CD4-positive, alpha-beta T cell treated with Interleukin-15 for 1 hour (primary cell): ENCODE measurements around the gene GSG1L.
A peak's percentile ranks its signal among the peaks of the same experiment; 100 is the strongest.
"Not testable (repeated sequence)": the region's sequence is repeated elsewhere in the genome, so short reads cannot be mapped to it uniquely, and the experiment has no call there.

Experiments
- DNase-seq: peaks from one replicate; pipeline ENCODE4 v3.0.0-alpha.2; 2020

The GSG1L gene

DNA sequence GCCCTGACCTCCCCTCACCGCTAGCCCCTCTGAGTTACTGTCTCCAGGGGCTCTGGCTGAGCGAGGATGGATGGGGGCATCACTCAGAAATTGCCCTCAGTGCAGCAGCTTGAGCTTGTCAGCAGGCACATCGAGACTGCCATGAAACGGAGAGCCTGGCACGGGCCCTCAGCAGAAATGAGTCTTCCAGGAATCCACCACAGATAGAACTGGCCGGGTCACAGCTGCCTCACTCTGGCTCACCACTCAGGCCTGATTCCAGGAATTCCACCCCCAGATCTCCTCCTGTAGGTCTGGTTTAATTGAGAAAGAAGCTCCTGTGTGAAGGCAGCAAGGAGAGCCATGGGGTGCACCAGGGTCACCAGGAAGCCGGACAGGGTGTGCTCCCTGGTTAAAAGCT, 85.5 kb downstream of the GSG1L start:
- no peak for DNase-seq

DNA sequence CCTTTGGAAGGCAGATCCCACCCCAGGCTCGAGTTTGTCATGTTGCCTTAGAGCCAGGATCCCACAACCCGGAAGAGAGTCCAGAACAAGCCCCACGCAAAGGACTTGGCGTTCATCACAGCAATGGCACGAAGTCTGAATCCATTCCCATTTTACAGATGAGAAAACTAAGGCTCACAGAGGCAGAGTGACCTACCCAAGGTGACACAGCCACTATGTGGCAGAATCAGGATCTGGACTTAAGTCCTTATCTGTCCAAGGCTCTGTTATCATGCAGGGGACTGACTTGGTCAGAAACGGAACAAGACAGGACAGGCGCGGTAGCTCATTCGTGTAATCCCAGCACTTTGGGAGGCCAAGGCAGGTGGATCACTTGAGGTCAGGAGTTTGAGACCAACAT, 86.5 kb downstream of the GSG1L start:
- no peak for DNase-seq

GRCh38 chr16:27974896-27975540, 88.5 kb downstream of the GSG1L start:
- no peak for DNase-seq

DNA sequence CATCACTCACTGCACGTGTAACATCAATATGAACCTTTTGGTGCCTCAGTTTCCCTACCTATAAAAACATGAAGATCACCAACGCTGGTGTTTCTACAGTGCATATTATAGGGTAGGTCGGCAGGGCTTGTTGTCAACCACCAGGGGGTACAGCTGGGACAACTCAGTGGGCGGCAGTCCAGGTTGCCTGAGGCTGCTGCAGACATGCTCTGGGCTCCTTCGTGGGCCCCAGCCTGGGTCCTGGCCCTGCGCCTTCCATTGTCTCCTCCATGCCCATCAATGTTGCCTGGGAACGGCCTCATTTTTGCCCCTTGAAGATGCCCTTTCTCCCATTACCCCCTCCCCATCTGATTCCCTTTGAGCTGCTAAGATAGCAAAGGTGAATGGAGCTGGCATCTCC, 89.8 kb downstream of the GSG1L start:
- DNase-seq = no peak

GRCh38 chr16:27972500-27972899, 91.0 kb downstream of the GSG1L start:
- peak; percentile 37 for DNase-seq

DNA sequence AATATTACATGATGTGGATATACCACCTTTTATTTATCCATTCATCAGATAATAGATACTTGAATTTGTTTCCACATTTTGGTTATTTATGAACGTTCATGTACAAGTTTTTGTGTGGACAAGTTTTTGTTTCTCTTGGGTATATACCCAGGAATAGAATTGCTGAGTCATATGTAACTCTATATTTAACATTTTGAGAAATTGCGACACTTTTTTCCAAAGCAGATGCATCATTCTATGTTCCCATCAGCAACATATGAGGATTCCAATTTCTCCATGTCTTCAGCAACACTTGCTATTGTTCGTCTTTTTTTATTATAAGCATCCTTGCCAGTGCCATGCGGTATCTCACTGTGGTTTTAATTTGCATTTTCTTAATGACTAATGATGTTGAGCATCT, 93.9 kb downstream of the GSG1L start:
- DNase-seq = no peak

DNA sequence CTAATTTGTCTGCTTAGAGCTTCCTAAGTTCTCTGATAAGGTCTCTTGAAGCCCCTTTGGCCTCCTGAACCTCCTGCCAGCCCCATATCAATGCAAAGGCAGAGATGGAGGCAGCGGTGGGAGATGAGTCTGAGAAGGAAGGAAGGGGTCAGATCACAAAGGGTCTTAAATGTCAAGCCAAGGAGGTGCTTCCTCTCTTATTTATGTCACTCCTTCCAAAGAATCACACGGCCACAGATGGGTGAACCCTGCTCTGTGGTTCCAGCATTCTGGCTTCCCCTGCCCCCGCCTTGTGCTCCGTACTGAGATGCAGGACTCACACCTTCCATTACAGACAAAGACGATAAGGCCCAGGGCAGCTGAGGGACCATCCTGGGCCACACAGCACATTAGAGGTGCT, 96.3 kb downstream of the GSG1L start:
- no peak for DNase-seq

DNA sequence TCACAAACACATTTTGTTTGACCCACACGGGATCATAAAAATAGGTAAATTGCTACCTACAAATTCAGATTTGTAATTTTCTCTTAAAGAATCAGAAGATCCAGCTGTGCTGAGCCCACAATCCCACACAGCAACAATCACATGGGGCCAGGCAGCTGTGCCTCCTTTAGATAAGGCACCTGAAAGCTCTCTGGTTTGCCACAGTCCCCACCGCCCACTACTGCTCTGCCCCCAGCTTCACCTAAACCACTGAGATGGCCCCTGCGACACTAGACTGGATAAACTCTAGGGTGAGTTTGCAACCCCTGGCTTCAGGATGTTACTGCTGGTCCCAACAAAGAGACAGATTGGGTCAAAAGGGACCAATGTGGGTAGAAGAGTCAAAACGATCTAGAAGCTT, 96.8 kb downstream of the GSG1L start:
- DNase-seq = no peak

- DNase-seq = no peak
These were observed 97.7 kb downstream of the GSG1L start for GRCh38 chr16:27965801-27966200.

- DNase-seq = no peak
These were observed 100.0 kb downstream of the GSG1L start for GRCh38 chr16:27963471-27963965.

GRCh38 chr16:27962197-27962596, 101.3 kb downstream of the GSG1L start:
- no peak for DNase-seq

DNA sequence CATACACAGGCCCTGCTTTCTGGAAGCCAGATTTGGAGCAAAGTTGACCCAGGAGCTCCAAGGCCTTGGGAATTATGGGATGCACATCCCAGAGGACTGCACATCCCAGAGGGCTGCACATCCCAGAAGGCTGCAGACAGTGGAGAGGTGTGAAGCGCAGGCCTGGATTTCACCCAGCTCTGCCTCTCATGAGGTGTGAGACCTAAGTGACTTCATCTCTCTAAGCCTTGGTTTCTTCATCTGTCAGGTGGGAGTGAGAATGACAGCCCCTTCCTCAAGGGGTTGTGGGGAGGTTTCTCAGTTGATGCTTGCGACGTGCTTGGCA, 102.3 kb downstream of the GSG1L start:
- DNase-seq = no peak

GRCh38 chr16:27960619-27961295, 102.8 kb downstream of the GSG1L start:
- no peak for DNase-seq

DNA sequence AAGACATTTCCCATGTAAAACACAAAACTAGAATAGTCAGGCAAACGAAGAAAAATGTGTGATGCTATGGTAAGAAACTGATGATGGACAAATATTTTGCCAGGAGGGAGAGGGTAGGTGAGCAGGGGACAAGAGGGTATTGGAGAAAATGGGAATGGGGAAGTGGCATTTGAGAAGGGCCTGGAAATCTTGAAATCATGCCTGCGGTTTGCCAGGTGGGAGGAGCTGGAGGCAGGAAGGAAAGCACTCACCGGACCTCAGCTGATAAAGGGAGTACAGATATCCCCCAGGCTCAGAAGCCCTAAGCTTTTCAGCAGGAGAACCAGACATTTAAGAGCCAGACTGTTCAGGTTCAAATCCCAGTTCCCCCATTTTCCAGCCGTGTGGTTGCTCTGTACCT, 103.6 kb downstream of the GSG1L start:
- DNase-seq = no peak

- no peak for DNase-seq
These were observed 109.3 kb downstream of the GSG1L start for GRCh38 chr16:27954191-27954590.

DNA sequence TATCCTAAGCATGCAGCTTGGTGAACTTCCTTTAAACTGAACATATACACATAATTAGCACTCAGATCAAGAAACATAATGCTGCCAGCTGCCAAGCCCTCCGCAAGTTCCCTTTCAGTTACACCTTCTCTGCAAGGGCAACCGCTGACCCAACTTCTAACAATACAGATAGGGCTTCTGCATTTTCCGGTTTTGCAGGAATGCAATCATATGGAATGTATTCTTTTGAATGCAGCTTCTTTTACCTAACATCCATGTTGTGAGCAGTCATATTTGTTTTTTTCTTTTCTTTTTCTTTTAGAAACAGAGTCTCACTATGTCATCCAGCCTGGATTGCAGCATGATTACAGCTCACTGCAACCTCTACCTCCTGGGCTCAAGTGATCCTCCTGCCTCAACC, 110.7 kb downstream of the GSG1L start:
- no peak for DNase-seq

GRCh38 chr16:27951489-27952120, 111.9 kb downstream of the GSG1L start:
- no peak for DNase-seq

GRCh38 chr16:27950206-27950887, 113.2 kb downstream of the GSG1L start:
- no peak for DNase-seq

DNA sequence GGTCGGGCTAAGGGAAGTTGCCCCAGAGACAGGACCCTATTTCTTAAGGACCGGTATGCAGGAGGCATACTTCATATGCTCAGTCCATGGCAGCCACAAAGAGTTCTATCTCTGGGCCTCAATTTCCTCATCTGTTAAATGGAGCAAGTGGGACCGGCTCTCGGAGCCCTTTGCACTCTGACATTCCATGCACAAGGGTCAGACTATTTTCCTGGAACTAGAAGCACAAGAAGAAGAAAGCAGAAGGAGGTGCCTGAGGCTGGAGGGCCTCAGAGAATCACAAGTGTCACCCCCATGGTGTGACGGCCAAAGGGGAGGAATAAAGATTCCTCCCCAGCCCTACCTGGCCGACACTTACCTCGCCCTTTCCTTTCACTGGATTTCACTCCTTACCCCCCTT, 115.8 kb downstream of the GSG1L start:
- DNase-seq = no peak

DNA sequence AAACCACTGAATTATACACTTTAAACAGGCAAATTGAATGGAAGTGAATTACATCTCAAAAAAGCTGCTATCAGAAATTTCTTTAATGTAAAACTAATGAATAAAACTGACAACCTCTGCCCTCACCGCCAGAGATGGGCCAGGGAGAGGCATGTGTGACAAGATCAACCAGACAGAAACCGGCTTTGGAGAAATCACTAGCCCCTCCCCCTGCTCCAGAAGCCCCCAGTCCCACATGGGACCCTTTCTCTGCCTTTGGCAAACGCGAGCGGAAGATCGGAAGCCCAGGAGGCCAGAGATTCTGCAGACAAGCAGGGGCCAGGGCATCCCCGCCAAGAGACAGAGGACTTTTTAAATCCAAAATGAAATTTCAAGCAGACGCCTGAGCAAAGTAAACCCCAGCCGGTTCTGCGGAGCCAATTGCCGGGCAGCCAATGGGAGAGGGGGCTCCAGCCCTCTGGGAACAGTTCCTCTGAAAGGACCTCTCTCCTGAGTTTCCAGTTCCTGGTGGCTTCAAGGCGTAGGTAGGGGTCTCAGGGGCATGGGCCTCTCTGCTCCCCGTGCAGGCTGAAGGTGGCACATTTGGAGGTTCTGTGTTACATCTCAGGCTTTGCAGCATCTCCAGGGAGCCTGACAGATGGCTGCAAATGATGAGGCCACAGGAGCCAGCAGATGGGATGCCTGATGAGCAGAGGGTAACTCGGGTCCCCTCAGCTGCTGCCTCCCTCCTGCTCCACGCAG, 118.1 kb downstream of the GSG1L start:
- DNase-seq = no peak

DNA sequence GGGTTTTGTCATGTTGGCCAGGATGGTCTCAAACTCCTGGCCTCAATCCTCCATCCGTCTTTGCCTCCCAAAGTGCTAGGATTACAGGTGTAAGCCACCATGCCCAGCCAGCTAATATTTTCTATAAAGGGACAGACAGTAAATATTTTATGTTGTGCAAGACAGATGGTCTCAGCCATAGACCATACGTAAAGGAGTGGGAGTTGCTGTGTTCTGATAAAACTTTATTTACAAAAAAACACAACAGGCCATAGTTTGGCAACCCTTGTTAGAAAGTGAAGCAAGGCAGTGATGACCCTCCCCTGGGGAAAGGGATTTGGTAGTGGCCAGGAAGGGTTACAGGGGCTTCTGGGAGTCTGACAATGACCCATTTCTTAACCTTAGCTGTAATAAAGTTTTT, 119.7 kb downstream of the GSG1L start:
- DNase-seq = no peak

GRCh38 chr16:27942071-27942470, 121.4 kb downstream of the GSG1L start:
- not testable (repeated sequence) for DNase-seq

GRCh38 chr16:27935076-27935475, 128.4 kb downstream of the GSG1L start:
- no peak for DNase-seq
